Breast epithelium (tissue), 4 donors: Measurements from ENCODE around the gene PPAN. TPM values are rescaled to one million over a fixed set of nuclear protein-coding genes. Genes with fewer than 3 reads are reported as not detected.

ENCODE experiments used
- DNase-seq, 2 donors: peaks; one replicate each; pipeline ENCODE4 v3.0.0-alpha.2; 2019; ENCODE audit warnings: low spot score in 2 of 2
- H3K27ac ChIP-seq, 2 donors: fragments of 200-600 bp; sonication (generic) in 1 of 2; one replicate each; pipeline ENCODE4 v1.5.1; 2016 to 2019; ENCODE audit warnings: mild to moderate bottlenecking in 1 of 2
- H3K27me3 ChIP-seq, 2 donors: fragments of 200-600 bp; sonication (generic) in 1 of 2; one replicate each; pipeline versions ENCODE4 v1.5.1 to v1.6.0; 2017 to 2019; ENCODE audit warnings: control low read depth in 1 of 2, mild to moderate bottlenecking in 1 of 2
- H3K36me3 ChIP-seq: fragments of 200-600 bp; one replicate; pipeline ENCODE4 v1.5.1; 2019
- H3K4me1 ChIP-seq, 2 donors: fragments of 200-600 bp; sonication (generic); one replicate each; pipeline ENCODE4 v1.5.1; 2016 to 2019; ENCODE audit warnings: control low read depth in 1 of 2
- H3K4me3 ChIP-seq, 3 donors: fragments of 200-600 bp; sonication (generic); 1 replicate in 2 of 3; 2 replicates in 1 of 3; pipeline ENCODE4 v1.5.1; 2016 to 2019; ENCODE audit warnings: mild to moderate bottlenecking in 3 of 3, moderate library complexity in 2 of 3
- H3K9me3 ChIP-seq, 2 donors: fragments of 200-600 bp; sonication (generic) in 1 of 2; one replicate each; pipeline ENCODE4 v1.5.1; 2016 to 2019; ENCODE audit warnings: control low read depth in 1 of 2
- CTCF ChIP-seq, 3 donors: fragments of 450-650 bp; IDR thresholded peaks; one replicate each; pipeline ENCODE4 v1.5.1; 2016 to 2017; ENCODE audit warnings: antibody characterized with exemption in 3 of 3, mild to moderate bottlenecking in 3 of 3, moderate library complexity in 3 of 3
- POLR2A ChIP-seq: fragments of 450-650 bp; IDR thresholded peaks from one replicate; pipeline ENCODE4 v1.6.1; 2016; ENCODE audit warnings: antibody characterized with exemption, mild to moderate bottlenecking, moderate library complexity
- POLR2AphosphoS5 ChIP-seq, 3 donors: sonication (generic); formaldehyde crosslinking; IDR thresholded peaks; one replicate each; pipeline ENCODE4 v1.6.1; 2017; ENCODE audit warnings: antibody characterized with exemption in 3 of 3
- intact Hi-C: fragments of 100-400 bp; cut with DNase I; formaldehyde crosslinking; loops from one replicate; pipeline ENCODE4 v1.15.1; 2023; ENCODE audit warnings: low total_unique reads
- total RNA-seq, 3 donors: library from RNA; depleted of rRNA; stranded (reverse); fragments of >200 nt; gene quantifications; one replicate each; pipeline ENCODE4 v1.1.0, GENCODE V29; 2016

The PPAN gene
- total RNA-seq, 3 donors from 2014 or later, result 17.1 to 44.2 (median 35.3) TPM

DNA sequence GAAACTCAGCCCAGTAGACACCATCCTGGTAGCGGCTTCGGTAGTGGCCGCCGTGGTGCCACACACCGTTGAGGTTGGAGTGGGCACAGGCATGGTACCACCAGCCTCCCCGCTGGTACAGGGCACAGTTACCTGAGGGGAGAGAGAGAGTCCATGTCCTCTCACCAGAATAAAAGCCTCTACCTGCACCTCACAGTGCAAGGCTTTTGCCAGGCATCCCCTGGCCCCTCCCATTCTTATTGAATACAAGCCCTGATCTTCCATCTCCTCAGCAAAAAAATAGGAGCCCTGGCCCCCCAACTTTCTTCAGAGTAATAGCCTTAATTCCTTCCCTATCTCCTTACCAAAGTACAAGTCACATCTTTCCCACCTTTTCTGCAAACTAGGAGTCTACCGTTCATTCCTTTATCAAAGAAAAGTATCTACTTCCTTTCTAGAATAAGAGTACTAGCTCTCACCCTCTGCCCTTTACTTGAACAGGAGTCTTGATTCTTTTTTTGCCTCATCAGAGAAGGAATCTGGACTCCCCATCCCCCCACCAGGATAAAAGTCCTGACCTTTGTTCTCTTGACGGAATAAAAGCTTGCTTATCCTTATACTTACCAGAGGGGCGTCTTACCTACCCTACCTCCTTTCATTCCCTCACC is 13.4 kb upstream of the PPAN start:
- Histone ChIP-seq H3K27ac (no peak overlapping the region), H3K4me3 (no peak overlapping the region), H3K27me3 (no peaks in the 10 kb centered on the region), H3K36me3 (no peaks in the 10 kb centered on the region), H3K9me3 (no peaks in the 10 kb centered on the region), H3K4me1 (no peaks in the 10 kb centered on the region)
- intact Hi-C loops, result no loop called here
- TF ChIP-seq POLR2A, result no peak
- TF ChIP-seq CTCF (IDR thresholded peaks at IDR 0.05), result no peak
- no peak for TF ChIP-seq POLR2AphosphoS5 (IDR thresholded peaks at IDR 0.05)
- DNase-seq, result no peak

DNA sequence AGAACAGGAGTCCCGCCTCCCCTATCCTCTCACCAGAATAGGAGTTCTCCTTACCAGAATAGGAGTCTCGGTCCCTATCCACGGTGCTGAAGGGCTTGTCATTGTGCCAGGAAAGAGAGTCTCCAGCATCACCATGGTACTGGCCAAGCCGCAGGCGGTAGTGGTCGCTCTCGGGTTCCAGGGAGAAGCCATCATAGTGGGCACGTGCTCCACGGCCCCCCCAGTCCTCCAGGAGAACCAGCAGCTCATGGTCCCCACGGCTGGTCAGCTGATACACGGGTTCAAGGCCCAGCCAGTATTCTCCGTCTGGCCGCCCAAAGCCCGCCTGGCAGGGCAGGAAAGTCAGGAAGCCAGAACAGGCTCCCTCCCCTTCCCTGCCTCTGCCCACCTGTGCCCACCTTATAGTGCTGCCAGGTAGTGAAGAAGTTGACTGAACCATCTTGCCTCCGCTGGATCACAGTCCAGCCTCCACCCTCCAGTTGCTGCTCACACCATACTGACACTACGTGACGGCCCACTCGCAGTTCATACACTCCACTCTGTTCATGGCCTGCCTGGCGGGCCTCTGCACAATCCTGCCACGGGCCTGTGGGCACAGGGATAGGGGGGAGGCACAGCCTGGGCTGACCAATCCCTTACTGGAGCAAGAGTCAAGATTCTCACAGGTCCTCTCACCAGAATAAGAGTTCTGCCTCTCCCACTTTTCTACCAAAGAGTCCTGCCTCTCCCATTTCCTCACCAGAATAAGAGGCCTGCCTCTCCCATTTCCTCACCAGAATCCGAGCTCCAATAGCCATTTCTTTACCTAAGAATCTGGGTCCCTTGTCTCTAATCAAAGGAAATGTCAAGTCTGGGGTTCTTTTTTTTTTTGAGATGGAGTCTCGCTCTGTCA is 12.6 kb upstream of the PPAN start:
- intact Hi-C loops, result no loop called here
- H3K4me3 ChIP-seq, result no peak overlapping the region
- H3K27ac ChIP-seq, result no peak overlapping the region
- no peaks in the 10 kb centered on the region for H3K27me3 ChIP-seq
- no peaks in the 10 kb centered on the region for H3K9me3 ChIP-seq
- H3K4me1 ChIP-seq, result no peaks in the 10 kb centered on the region
- H3K36me3 ChIP-seq, result no peaks in the 10 kb centered on the region
- TF ChIP-seq CTCF (IDR thresholded peaks at IDR 0.05) (no peak), POLR2A (no peak), POLR2AphosphoS5 (IDR thresholded peaks at IDR 0.05) (no peak)
- no peak for DNase-seq

DNA sequence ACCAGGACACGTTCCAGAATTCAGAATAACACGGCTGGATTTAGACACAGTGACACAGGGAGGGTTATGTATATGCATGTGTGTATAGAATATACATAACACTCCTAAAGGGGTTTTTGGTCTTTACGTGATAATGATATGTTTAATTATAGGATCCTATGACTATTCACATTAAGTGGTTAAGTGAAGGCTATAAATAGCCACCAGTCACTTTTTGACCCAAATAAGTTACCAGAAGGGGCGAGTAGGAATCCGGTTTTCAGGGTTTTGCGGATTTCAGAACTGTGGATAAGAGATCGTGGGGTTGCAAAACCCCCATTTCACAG is 10.6 kb upstream of the PPAN start:
- H3K9me3 ChIP-seq, result no peaks in the 10 kb centered on the region
- H3K4me1 ChIP-seq, result no peaks in the 10 kb centered on the region
- no peaks in the 10 kb centered on the region for H3K36me3 ChIP-seq
- H3K4me3 ChIP-seq, result peak overlapping the region in 2 of 3 donors; percentile 60 to 79
- DNase-seq, result no peak
- no peaks in the 10 kb centered on the region for H3K27me3 ChIP-seq
- H3K27ac ChIP-seq, result peak overlapping the region; percentile 71 to 88
- TF ChIP-seq CTCF (IDR thresholded peaks at IDR 0.05), result peak in 1 of 3 donors; percentile 10
- no peak for TF ChIP-seq POLR2A
- TF ChIP-seq POLR2AphosphoS5 (IDR thresholded peaks at IDR 0.05), result no peak
- intact Hi-C loops, result no loop called here

DNA sequence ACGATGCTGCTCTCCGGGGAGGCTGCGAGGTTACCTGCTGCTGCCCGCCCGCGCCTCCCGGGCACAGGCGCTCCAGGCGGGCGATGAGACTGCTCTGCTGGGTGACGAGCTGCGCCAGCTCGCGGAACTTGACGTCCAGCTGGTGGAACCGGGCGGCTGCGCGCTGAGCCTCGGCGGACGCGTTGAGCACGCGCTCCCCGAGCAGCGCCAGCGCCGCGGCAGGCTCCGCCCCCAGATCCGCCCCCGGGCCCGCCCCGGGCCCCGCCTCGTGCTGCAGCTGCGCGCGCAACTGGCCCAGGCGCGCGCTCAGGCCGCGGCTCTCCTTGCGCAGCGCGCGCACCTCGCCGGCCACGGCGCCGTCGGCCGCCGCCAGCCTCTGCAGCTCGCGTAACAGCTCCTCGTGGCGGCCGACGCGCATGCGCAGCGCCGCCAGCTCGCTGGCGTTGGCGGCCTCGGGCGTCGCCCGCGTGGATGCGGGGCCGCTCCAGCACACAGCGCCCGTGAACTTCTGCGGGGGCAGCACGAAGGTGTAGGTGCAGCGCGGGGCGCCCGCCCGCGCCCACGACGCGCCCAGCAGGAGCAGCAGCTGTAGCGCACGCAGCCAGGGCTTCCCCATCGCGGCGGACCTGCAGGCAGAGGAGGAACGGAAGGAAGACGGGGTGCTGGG is 10.1 kb upstream of the PPAN start:
- no peaks in the 10 kb centered on the region for H3K4me1 ChIP-seq
- H3K27me3 ChIP-seq, result no peaks in the 10 kb centered on the region
- peak overlapping the region; percentile 71 to 88 for H3K27ac ChIP-seq
- DNase-seq, result peak; percentile 84
- peak in 1 of 3 donors; percentile 36 for TF ChIP-seq POLR2AphosphoS5 (IDR thresholded peaks at IDR 0.05)
- TF ChIP-seq CTCF (IDR thresholded peaks at IDR 0.05), result peak in 1 of 3 donors; percentile 7
- TF ChIP-seq POLR2A, result no peak
- H3K36me3 ChIP-seq, result no peaks in the 10 kb centered on the region
- intact Hi-C loops, result no loop called here
- H3K4me3 ChIP-seq, result peak overlapping the region; percentile 40 to 79 (median 60)
- no peaks in the 10 kb centered on the region for H3K9me3 ChIP-seq

DNA sequence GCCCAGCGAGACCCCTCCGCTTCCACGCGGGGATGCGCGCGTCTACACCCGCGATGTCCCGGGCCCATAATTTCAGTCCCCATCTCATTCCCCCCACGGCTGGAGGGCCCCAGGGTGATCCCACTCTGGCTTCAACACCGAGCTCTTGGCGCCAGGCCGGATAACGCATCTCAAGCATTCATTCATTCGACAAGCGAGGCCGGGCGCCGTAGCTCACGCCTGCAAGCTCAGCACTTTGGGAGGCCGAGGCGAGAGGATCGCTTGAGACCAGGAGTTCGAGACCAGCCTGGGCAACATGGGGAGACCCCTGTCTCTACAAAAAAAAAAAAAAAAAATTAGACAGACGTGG is 9.6 kb upstream of the PPAN start:
- no peaks in the 10 kb centered on the region for H3K36me3 ChIP-seq
- intact Hi-C loops, result no loop called here
- no peak for DNase-seq
- H3K4me3 ChIP-seq, result peak overlapping the region; percentile 40 to 79 (median 60)
- no peaks in the 10 kb centered on the region for H3K4me1 ChIP-seq
- H3K27me3 ChIP-seq, result no peaks in the 10 kb centered on the region
- peak overlapping the region; percentile 36 to 88 for H3K27ac ChIP-seq
- H3K9me3 ChIP-seq, result no peaks in the 10 kb centered on the region
- TF ChIP-seq POLR2AphosphoS5 (IDR thresholded peaks at IDR 0.05) (no peak), CTCF (IDR thresholded peaks at IDR 0.05) (no peak), POLR2A (no peak)
